HEK293 (cell line): ENCODE measurements around the gene RMND1.

Experiments used
- CTCF ChIA-PET: fragments of 350-600 bp; formaldehyde crosslinking; extraction: SDS; loops from one replicate; lab custom pipeline; 2021; ENCODE audit warnings: antibody characterized with exemption; lab: Yijun Ruan, JAX
- POLR2A ChIA-PET: fragments of 300-600 bp; formaldehyde crosslinking; extraction: SDS; loops from one replicate; lab custom pipeline; 2020; ENCODE audit warnings: antibody characterized with exemption, inconsistent platforms; lab: Yijun Ruan, JAX
- H3K27ac ChIP-seq: fragments of 200-500 bp; sonication (Bioruptor generic); 2 replicates; pipeline ENCODE4 v1.5.1; 2014; ENCODE audit warnings: low read depth, low read length, control low read depth, inconsistent platforms; ENCODE audit errors: extremely low read depth
- H3K36me3 ChIP-seq, 2 experiments: fragments of 200-500 bp in 1 of 2; sonication (Bioruptor generic) in 1 of 2; 1 replicate in 1 of 2; 2 replicates in 1 of 2; pipeline ENCODE4 v1.5.1; 2014 to 2017; ENCODE audit warnings: inconsistent platforms in 2 of 2, low read length in 2 of 2; ENCODE audit not compliant: control insufficient read depth in 2 of 2, insufficient read depth in 1 of 2
- H3K4me1 ChIP-seq: fragments of 200-500 bp; sonication (Bioruptor generic); 2 replicates; pipeline ENCODE4 v1.5.1; 2014; ENCODE audit warnings: mild to moderate bottlenecking, low read length, inconsistent platforms; ENCODE audit not compliant: control insufficient read depth, insufficient read depth
- H3K4me3 ChIP-seq: 2 replicates; pipeline ENCODE4 v1.5.1; 2011; ENCODE audit warnings: low read depth, mild to moderate bottlenecking, control low read depth, low read length, moderate library complexity
- H3K9me3 ChIP-seq: fragments of 200-500 bp; sonication (Bioruptor generic); 2 replicates; pipeline ENCODE4 v1.5.1; 2014; ENCODE audit warnings: low read depth, low read length, inconsistent platforms; ENCODE audit not compliant: control insufficient read depth, insufficient read depth
- EGR2 ChIP-seq: fragments of 450-650 bp; formaldehyde crosslinking; IDR thresholded peaks from 2 replicates; pipeline ENCODE4 v1.5.1; 2016; ENCODE audit warnings: low read depth, missing biosample characterization, missing genetic modification characterization
- GLI4 ChIP-seq: fragments of 450-650 bp; formaldehyde crosslinking; IDR thresholded peaks from 2 replicates; pipeline ENCODE4 v1.5.1; 2016; ENCODE audit warnings: missing biosample characterization, missing genetic modification characterization
- GLIS2 ChIP-seq: fragments of 450-650 bp; formaldehyde crosslinking; IDR thresholded peaks from 2 replicates; pipeline ENCODE4 v1.5.1; 2016; ENCODE audit warnings: missing biosample characterization, missing genetic modification characterization
- HOXC10 ChIP-seq: sonication (generic); formaldehyde crosslinking; IDR thresholded peaks from 2 replicates; pipeline ENCODE4 v1.8.1; 2023; ENCODE audit warnings: mild to moderate bottlenecking, missing genetic modification reagents
- KLF16 ChIP-seq: fragments of 450-650 bp; formaldehyde crosslinking; IDR thresholded peaks from 2 replicates; pipeline ENCODE4 v1.5.1; 2017; ENCODE audit warnings: missing biosample characterization, missing genetic modification characterization
- KLF9 ChIP-seq: fragments of 450-650 bp; formaldehyde crosslinking; IDR thresholded peaks from 2 replicates; pipeline ENCODE4 v1.5.1; 2016; ENCODE audit warnings: missing biosample characterization, missing genetic modification characterization, low read depth
- SP2 ChIP-seq: fragments of 450-650 bp; formaldehyde crosslinking; IDR thresholded peaks from 2 replicates; pipeline ENCODE4 v1.5.1; 2016; ENCODE audit warnings: missing biosample characterization, missing genetic modification characterization
- SP3 ChIP-seq: fragments of 450-650 bp; formaldehyde crosslinking; IDR thresholded peaks from 2 replicates; pipeline ENCODE4 v1.5.1; 2016; ENCODE audit warnings: missing biosample characterization, missing genetic modification characterization
- ZBTB20 ChIP-seq: fragments of 450-650 bp; formaldehyde crosslinking; IDR thresholded peaks from 2 replicates; pipeline ENCODE4 v1.5.1; 2016; ENCODE audit warnings: missing biosample characterization, missing genetic modification characterization
- ZBTB48 ChIP-seq: fragments of 450-650 bp; formaldehyde crosslinking; IDR thresholded peaks from 2 replicates; pipeline ENCODE4 v1.5.1; 2016; ENCODE audit warnings: missing biosample characterization, missing genetic modification characterization
- ZFHX2 ChIP-seq: fragments of 450-650 bp; formaldehyde crosslinking; conservative IDR thresholded peaks from 2 replicates; pipeline ENCODE4 v1.5.1; 2016; ENCODE audit warnings: missing biosample characterization, missing genetic modification characterization
- ZNF223 ChIP-seq: fragments of 450-650 bp; formaldehyde crosslinking; IDR thresholded peaks from 2 replicates; pipeline ENCODE4 v1.5.1; 2016; ENCODE audit warnings: missing biosample characterization, missing genetic modification characterization
- ZNF292 ChIP-seq: fragments of 450-650 bp; formaldehyde crosslinking; IDR thresholded peaks from 2 replicates; pipeline ENCODE4 v1.5.1; 2016; ENCODE audit warnings: low read depth, missing biosample characterization, missing genetic modification characterization, borderline replicate concordance
- ZNF335 ChIP-seq: fragments of 450-650 bp; formaldehyde crosslinking; conservative IDR thresholded peaks from 2 replicates; pipeline ENCODE4 v1.5.1; 2016; ENCODE audit warnings: missing biosample characterization, missing genetic modification characterization
- ZNF350 ChIP-seq: fragments of 450-650 bp; formaldehyde crosslinking; IDR thresholded peaks from 2 replicates; pipeline ENCODE4 v1.5.0; 2017; ENCODE audit warnings: missing biosample characterization, mild to moderate bottlenecking, missing genetic modification characterization
- ZNF354C ChIP-seq: fragments of 450-650 bp; formaldehyde crosslinking; IDR thresholded peaks from 2 replicates; pipeline ENCODE4 v1.5.1; 2016; ENCODE audit warnings: missing biosample characterization, missing genetic modification characterization, low read depth, borderline replicate concordance
- ZNF558 ChIP-seq: fragments of 450-650 bp; formaldehyde crosslinking; IDR thresholded peaks from 2 replicates; pipeline ENCODE4 v1.5.1; 2016; ENCODE audit warnings: missing biosample characterization, missing genetic modification characterization
- ZNF560 ChIP-seq: fragments of 450-650 bp; formaldehyde crosslinking; IDR thresholded peaks from 2 replicates; pipeline ENCODE4 v1.5.1; 2017; ENCODE audit warnings: missing biosample characterization, missing genetic modification characterization, borderline replicate concordance
- ZNF561 ChIP-seq: fragments of 450-650 bp; IDR thresholded peaks from 2 replicates; pipeline ENCODE4 v1.5.1; 2018; ENCODE audit warnings: missing biosample characterization, missing genetic modification characterization, borderline replicate concordance
- ZNF76 ChIP-seq: fragments of 450-650 bp; formaldehyde crosslinking; IDR thresholded peaks from 2 replicates; pipeline ENCODE4; 2016; ENCODE audit warnings: low read depth, missing biosample characterization, missing genetic modification characterization, borderline replicate concordance
- ZNF785 ChIP-seq: fragments of 450-650 bp; formaldehyde crosslinking; IDR thresholded peaks from 2 replicates; pipeline ENCODE4 v1.5.1; 2016; ENCODE audit warnings: missing biosample characterization, missing genetic modification characterization
- ZSCAN30 ChIP-seq: fragments of 450-650 bp; IDR thresholded peaks from 2 replicates; pipeline ENCODE4 v1.5.1; 2018; ENCODE audit warnings: missing biosample characterization, mild to moderate bottlenecking, missing genetic modification characterization, moderate library complexity
- TF ChIP-seq, protein P1 (sequence below): fragments of 450-650 bp; formaldehyde crosslinking; conservative IDR thresholded peaks from 2 replicates; pipeline ENCODE4 v1.5.1; 2016; ENCODE audit warnings: low read depth, missing biosample characterization, missing genetic modification characterization
- TF ChIP-seq, protein P2 (sequence below): fragments of 450-650 bp; formaldehyde crosslinking; IDR thresholded peaks from 2 replicates; pipeline ENCODE4 v1.5.1; 2016; ENCODE audit warnings: missing biosample characterization, missing genetic modification characterization
- TF ChIP-seq, protein P3 (sequence below): fragments of 450-650 bp; formaldehyde crosslinking; IDR thresholded peaks from 2 replicates; pipeline ENCODE4 v1.5.1; 2016; ENCODE audit warnings: missing biosample characterization, missing genetic modification characterization

The RMND1 gene

DNA sequence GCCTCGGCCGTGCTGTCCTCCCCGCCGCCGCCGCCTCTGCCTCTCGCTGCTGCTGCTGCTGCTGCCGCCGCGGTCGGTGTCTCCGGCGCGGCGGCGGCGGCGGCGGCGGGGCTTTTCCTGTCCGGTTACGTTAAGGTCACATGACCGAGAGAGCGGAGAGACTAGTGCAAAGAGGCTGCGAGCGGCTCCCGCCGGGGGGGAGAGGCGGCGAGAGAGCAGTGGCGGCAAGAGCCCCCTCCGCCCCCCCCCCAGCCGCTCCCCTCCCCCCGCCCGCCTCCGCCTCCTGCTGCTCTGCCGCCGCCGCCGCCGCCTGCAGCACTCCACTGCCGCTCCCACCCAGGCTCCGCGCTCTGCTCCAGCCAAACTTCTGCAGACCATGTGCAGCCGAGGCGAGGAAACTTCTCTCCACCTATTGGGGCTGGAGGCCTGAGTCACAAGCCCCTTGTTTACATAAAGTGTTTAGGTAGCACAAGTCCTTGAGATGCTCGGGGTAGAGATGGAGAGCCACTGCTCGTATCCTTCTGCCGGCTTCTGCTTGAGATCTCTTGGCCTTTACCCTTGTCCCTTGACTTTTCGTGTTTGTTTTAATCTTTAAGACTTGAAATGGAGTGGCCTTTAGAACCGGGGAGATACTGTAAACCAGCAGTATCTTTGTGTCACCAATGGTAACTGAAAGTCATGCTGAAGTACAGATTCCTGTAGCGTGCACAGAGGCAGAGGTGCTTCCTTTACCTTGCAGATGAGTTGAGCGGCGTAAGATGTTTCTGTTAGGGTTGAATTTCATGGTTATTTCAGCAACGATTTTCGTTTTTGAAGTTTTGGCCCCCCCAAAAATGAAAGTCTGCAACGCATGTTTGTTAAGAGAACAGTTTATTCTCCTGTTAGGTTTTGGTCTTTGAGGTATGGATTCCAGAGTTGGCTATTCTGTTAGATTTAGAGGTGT is 60.2 kb downstream of the RMND1 start, which contains the start of gene ZBTB2 (continued):
- TF ChIP-seq GLI4 (tag by site-specific recombination) = no peak
- TF ChIP-seq, all 188 proteins: peak for 16

DNA sequence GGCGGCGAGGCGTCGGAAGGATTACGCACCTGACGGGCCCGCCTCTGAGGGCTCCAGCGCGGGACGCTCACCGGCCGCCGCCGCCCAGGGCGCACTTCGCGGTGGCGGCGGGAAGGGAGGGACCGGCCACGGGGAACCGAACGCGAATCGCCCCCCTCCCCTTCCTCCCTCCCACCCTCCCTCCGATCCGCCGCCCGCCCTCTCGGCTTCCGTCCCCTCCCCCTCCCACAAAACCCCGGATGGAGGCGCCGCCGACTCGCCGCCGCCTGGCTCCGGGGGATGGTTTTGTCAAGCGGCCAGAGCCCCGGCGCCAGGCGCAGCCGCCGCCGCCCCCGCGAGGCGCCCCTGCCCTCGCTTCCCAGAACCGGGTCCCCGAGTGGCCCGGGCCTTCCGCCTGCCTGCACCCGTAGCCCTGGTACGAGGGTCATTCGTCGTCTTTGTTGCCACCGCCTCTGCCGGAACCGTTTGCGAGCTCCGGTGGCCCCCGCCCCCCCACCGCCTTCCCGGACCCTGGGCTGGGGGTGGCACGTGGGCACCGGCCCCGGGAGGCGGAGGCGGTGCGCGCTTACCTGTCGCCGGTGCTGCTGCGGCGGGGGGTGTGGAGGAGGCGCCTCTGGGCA is 61.0 kb downstream of the RMND1 start:
- ChIA-PET CTCF (interaction anchor here (1.8 kb wide), 1 partner anchor 56 kb away, joined by 6 read pairs; no protein-coding TSS in a partner anchor), POLR2A (interaction anchor here (0.7 to 2.9 kb wide), 12 partner anchors 10 to 525 kb away, joined by 3 to 22 read pairs (median 8); partner anchors contain the start of genes AKAP12 and RMND1)
- Histone ChIP-seq H3K27ac (peak overlapping the region; percentile 100), H3K9me3 (no peaks in the 10 kb centered on the region), H3K36me3 (peaks cover 0 to 34% of the 10 kb centered on the region in 2 experiments; a peak in 1 of 3 replicates), H3K4me1 (peaks cover 6% of the 10 kb centered on the region), H3K4me3 (peak overlapping the region; percentile 97)
- TF ChIP-seq, protein P1, sequence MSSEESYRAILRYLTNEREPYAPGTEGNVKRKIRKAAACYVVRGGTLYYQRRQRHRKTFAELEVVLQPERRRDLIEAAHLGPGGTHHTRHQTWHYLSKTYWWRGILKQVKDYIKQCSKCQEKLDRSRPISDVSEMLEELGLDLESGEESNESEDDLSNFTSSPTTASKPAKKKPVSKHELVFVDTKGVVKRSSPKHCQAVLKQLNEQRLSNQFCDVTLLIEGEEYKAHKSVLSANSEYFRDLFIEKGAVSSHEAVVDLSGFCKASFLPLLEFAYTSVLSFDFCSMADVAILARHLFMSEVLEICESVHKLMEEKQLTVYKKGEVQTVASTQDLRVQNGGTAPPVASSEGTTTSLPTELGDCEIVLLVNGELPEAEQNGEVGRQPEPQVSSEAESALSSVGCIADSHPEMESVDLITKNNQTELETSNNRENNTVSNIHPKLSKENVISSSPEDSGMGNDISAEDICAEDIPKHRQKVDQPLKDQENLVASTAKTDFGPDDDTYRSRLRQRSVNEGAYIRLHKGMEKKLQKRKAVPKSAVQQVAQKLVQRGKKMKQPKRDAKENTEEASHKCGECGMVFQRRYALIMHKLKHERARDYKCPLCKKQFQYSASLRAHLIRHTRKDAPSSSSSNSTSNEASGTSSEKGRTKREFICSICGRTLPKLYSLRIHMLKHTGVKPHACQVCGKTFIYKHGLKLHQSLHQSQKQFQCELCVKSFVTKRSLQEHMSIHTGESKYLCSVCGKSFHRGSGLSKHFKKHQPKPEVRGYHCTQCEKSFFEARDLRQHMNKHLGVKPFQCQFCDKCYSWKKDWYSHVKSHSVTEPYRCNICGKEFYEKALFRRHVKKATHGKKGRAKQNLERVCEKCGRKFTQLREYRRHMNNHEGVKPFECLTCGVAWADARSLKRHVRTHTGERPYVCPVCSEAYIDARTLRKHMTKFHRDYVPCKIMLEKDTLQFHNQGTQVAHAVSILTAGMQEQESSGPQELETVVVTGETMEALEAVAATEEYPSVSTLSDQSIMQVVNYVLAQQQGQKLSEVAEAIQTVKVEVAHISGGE (tag by site-specific recombination) = 0 out of 2 replicates have a peak, but pooled peaks have one; percentile 29
- TF ChIP-seq ZNF335 (tag by site-specific recombination) (peak; percentile 86), ZSCAN30 (tag by site-specific recombination) (0 out of 2 replicates have a peak, but pooled peaks have one; percentile 45), ZNF785 (peak; percentile 29; the same call in 1 of the 2 replicates), ZNF292 (tag by site-specific recombination) (no peak), EGR2 (tag by site-specific recombination) (peak; percentile 81), SP3 (tag by site-specific recombination) (0 out of 2 replicates have a peak, but pooled peaks have one; percentile 59), ZNF561 (tag by site-specific recombination) (peak; percentile 60; the same call in 1 of the 2 replicates), SP2 (peak; percentile 21; the same call in 1 of the 2 replicates), KLF16 (tag by site-specific recombination) (0 out of 2 replicates have a peak, but pooled peaks have one; percentile 34), ZNF558 (tag by site-specific recombination) (no peak), ZNF560 (tag by site-specific recombination) (no peak), HOXC10 (CRISPR knock-in tag) (peak; percentile 51; the same call in 1 of the 2 replicates), GLIS2 (tag by site-specific recombination) (peak; percentile 88), ZBTB20 (tag by site-specific recombination) (peak; percentile 71), ZFHX2 (peak; percentile 90), ZNF354C (tag by site-specific recombination) (no peak), KLF9 (tag by site-specific recombination) (peak; percentile 57), ZNF76 (peak; percentile 6; the same call in 1 of the 2 replicates), ZBTB48 (tag by site-specific recombination) (0 out of 2 replicates have a peak, but pooled peaks have one; percentile 38), ZNF350 (tag by site-specific recombination) (no peak), ZNF223 (tag by site-specific recombination) (peak; percentile 78)
- TF ChIP-seq, protein P2, sequence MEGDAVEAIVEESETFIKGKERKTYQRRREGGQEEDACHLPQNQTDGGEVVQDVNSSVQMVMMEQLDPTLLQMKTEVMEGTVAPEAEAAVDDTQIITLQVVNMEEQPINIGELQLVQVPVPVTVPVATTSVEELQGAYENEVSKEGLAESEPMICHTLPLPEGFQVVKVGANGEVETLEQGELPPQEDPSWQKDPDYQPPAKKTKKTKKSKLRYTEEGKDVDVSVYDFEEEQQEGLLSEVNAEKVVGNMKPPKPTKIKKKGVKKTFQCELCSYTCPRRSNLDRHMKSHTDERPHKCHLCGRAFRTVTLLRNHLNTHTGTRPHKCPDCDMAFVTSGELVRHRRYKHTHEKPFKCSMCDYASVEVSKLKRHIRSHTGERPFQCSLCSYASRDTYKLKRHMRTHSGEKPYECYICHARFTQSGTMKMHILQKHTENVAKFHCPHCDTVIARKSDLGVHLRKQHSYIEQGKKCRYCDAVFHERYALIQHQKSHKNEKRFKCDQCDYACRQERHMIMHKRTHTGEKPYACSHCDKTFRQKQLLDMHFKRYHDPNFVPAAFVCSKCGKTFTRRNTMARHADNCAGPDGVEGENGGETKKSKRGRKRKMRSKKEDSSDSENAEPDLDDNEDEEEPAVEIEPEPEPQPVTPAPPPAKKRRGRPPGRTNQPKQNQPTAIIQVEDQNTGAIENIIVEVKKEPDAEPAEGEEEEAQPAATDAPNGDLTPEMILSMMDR (tag by site-specific recombination) = 0 out of 2 replicates have a peak, but pooled peaks have one; percentile 7
- TF ChIP-seq, protein P3, sequence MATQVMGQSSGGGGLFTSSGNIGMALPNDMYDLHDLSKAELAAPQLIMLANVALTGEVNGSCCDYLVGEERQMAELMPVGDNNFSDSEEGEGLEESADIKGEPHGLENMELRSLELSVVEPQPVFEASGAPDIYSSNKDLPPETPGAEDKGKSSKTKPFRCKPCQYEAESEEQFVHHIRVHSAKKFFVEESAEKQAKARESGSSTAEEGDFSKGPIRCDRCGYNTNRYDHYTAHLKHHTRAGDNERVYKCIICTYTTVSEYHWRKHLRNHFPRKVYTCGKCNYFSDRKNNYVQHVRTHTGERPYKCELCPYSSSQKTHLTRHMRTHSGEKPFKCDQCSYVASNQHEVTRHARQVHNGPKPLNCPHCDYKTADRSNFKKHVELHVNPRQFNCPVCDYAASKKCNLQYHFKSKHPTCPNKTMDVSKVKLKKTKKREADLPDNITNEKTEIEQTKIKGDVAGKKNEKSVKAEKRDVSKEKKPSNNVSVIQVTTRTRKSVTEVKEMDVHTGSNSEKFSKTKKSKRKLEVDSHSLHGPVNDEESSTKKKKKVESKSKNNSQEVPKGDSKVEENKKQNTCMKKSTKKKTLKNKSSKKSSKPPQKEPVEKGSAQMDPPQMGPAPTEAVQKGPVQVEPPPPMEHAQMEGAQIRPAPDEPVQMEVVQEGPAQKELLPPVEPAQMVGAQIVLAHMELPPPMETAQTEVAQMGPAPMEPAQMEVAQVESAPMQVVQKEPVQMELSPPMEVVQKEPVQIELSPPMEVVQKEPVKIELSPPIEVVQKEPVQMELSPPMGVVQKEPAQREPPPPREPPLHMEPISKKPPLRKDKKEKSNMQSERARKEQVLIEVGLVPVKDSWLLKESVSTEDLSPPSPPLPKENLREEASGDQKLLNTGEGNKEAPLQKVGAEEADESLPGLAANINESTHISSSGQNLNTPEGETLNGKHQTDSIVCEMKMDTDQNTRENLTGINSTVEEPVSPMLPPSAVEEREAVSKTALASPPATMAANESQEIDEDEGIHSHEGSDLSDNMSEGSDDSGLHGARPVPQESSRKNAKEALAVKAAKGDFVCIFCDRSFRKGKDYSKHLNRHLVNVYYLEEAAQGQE (tag by site-specific recombination) = no peak
